Heart left ventricle (tissue), 13 donors: ENCODE data around the gene DDX11.
"Not testable (repeated sequence)": the region's sequence is repeated elsewhere in the genome, so short reads cannot be mapped to it uniquely, and the experiment has no call there.

Experiments used
- POLR2A ChIP-seq, 2 donors: fragments of 450-650 bp; IDR thresholded peaks; one replicate each; pipeline ENCODE4 v1.6.1; 2017; ENCODE audit warnings: antibody characterized with exemption in 2 of 2, mild to moderate bottlenecking in 2 of 2, moderate library complexity in 2 of 2
- TF ChIP-seq, protein P1 (sequence below), 12 donors: fragments of 200-600 bp; sonication (generic) in 4 of 12; IDR thresholded peaks; one replicate each; pipeline versions ENCODE4 v1.5.0 to v1.8.0; 2018 to 2022; ENCODE audit warnings: antibody characterized with exemption in 12 of 12, mild to moderate bottlenecking in 5 of 12
- donor health status: ischemic (EF 13 %, LVEDD 7.1; RV severe dilation, severe dysfunction).
- donor health status: DM: no; HTN: yes; CAD: no.
- donor health status: DM: no; HTN: no; CAD: no.
- donor health status: ischemic (EF 25% LVEDD 6.9; RV normal size, moderate dysfunction).
- donor health status: ischemic (EF 25% LVEDD 5.7; RV mildly dilated, moderate dysfunction).
- donor health status: ischemic (EF 35%, LVEDD 5.7; RV mildly dilated, moderate dysfunction).
- donor health status: nonischemic (EF 11% LVEDD 7.7; RV severe dilation, severe dysfunction).
- donor health status: DM: yes; HTN: yes; CAD: no.
- donor health status: PGD.
- donor health status: ischemic (EF 29% LVEDD 5.4; RV normal size, mild dysfunction).
- donor health status: nonischemic (EF 23%, LVEDD 6.1; RV moderate dilation, normal function).

DNA sequence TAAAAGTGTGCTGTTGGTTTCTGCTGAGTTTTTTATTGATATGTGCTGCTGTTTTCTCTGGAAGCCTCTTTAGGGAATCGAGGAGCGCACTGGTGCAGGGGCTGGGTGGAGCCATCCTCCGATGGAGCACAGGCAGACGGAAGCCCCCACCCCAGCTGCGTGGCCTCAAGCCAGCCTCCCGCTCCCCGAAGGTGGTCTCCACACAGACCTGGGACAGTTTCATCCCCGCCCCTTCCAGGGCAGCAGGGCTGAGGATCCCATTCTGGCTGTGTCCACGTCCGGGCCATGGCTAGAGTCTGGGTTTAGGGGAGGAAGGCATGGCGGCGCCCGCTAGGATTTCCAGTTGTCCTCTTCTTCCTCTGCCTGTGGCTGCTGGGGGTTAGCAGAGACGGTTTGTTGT is 31.1 kb downstream of the DDX11 start:
- TF ChIP-seq, protein P1, sequence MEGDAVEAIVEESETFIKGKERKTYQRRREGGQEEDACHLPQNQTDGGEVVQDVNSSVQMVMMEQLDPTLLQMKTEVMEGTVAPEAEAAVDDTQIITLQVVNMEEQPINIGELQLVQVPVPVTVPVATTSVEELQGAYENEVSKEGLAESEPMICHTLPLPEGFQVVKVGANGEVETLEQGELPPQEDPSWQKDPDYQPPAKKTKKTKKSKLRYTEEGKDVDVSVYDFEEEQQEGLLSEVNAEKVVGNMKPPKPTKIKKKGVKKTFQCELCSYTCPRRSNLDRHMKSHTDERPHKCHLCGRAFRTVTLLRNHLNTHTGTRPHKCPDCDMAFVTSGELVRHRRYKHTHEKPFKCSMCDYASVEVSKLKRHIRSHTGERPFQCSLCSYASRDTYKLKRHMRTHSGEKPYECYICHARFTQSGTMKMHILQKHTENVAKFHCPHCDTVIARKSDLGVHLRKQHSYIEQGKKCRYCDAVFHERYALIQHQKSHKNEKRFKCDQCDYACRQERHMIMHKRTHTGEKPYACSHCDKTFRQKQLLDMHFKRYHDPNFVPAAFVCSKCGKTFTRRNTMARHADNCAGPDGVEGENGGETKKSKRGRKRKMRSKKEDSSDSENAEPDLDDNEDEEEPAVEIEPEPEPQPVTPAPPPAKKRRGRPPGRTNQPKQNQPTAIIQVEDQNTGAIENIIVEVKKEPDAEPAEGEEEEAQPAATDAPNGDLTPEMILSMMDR (IDR thresholded peaks at IDR 0.05): not testable (repeated sequence)
- not testable (repeated sequence) for TF ChIP-seq POLR2A (IDR thresholded peaks at IDR 0.05)
